Measurements from ENCODE around the gene NOL12. TPM values are rescaled to one million over a fixed set of nuclear protein-coding genes. Genes with fewer than 3 reads are reported as not detected.
"Not testable (repeated sequence)": the region's sequence is repeated elsewhere in the genome, so short reads cannot be mapped to it uniquely, and the experiment has no call there.

Gene NOL12
- total RNA-seq, 4 donors from 2014 or later: 9.1 to 18.4 (median 14.5) TPM

DNA sequence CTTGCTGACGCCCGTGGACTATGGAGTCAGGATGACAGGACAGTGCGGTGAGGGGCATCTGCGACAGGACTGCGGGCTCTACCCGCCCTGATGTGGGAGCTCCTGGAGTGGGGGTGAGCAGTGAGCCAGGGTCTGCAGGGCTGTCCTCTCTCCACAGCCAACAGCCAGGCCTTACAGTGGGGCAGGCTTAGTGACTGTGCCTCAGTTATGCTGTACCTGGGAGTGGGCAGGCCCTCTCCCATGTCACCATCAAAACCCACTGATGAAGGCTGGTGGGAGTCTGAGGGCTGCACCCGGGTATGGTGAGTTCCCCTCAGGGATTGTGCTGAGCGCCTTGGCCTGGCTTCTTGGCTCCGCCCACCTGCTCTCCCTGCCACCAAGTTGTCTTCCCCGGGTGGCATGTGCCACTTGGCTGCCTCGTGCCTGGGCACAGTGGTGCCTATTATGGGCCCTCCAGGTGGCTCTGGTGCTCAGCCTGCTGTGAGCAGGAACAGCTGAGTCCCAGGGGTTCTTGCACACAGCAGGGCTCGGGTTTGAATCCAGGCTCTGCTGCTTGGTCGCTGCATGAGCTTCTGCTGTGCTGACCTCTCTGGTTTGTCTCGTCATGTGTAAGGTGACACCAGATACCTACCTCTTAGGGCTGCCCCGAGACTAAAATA is 6.6 kb downstream of the NOL12 start:
- DNase-seq (ENCODE audit: extremely low spot score): no peak
- Histone ChIP-seq H3K4me1 (peaks cover 13 to 34% (median 21%) of the 10 kb centered on the region in 4 donors), H3K9me3 (no peaks in the 10 kb centered on the region), H3K27me3 (no peaks in the 10 kb centered on the region), H3K27ac (replicated peaks in 1 of 4) (no peak overlapping the region), H3K4me3 (no peak overlapping the region), H3K36me3 (peaks cover 34 to 70% (median 63%) of the 10 kb centered on the region in 4 donors)
- no peak for TF ChIP-seq POLR2AphosphoS5 (IDR thresholded peaks at IDR 0.05)
- no peak for TF ChIP-seq EP300 (IDR thresholded peaks at IDR 0.05)
- no peak for TF ChIP-seq POLR2A (IDR thresholded peaks at IDR 0.05; ENCODE audit: low read depth)
- TF ChIP-seq, protein P1, sequence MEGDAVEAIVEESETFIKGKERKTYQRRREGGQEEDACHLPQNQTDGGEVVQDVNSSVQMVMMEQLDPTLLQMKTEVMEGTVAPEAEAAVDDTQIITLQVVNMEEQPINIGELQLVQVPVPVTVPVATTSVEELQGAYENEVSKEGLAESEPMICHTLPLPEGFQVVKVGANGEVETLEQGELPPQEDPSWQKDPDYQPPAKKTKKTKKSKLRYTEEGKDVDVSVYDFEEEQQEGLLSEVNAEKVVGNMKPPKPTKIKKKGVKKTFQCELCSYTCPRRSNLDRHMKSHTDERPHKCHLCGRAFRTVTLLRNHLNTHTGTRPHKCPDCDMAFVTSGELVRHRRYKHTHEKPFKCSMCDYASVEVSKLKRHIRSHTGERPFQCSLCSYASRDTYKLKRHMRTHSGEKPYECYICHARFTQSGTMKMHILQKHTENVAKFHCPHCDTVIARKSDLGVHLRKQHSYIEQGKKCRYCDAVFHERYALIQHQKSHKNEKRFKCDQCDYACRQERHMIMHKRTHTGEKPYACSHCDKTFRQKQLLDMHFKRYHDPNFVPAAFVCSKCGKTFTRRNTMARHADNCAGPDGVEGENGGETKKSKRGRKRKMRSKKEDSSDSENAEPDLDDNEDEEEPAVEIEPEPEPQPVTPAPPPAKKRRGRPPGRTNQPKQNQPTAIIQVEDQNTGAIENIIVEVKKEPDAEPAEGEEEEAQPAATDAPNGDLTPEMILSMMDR (IDR thresholded peaks at IDR 0.05): no peak
- intact Hi-C loops (cut with DNase I): no loop called here
- 92% methylated on average over 13 of the region's 15 CpGs for WGBS

DNA sequence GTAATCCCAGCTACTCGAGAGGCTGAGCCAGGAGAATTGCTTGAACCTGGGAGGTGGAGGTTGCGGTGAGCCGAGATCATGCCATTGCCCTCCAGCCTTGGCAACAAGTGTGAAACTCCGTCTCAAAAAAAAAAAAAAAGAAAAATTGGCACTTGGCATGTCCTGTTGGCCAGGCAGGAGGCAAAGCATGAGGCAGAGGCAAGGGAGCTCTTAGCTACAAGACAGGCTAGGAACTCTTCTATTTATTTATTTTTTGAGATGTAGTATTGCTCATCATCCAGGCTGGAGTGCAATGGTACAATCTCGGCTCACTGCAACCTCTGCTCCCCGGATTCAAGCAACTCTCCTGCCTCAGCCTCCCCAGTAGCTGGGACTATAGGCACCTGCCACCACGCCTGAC is 8.0 kb downstream of the NOL12 start:
- DNase-seq (ENCODE audit: extremely low spot score); H3K4me3 ChIP-seq; intact Hi-C loops (cut with DNase I); H3K9me3 ChIP-seq; H3K27me3 ChIP-seq; H3K27ac ChIP-seq (replicated peaks in 1 of 4): not testable (repeated sequence)
- Histone ChIP-seq H3K36me3 (peaks cover 28 to 57% (median 50%) of the 10 kb centered on the region in 4 donors), H3K4me1 (peaks cover 11 to 24% (median 17%) of the 10 kb centered on the region in 4 donors)
- WGBS: 87% methylated on average over 7 of the region's 7 CpGs

DNA sequence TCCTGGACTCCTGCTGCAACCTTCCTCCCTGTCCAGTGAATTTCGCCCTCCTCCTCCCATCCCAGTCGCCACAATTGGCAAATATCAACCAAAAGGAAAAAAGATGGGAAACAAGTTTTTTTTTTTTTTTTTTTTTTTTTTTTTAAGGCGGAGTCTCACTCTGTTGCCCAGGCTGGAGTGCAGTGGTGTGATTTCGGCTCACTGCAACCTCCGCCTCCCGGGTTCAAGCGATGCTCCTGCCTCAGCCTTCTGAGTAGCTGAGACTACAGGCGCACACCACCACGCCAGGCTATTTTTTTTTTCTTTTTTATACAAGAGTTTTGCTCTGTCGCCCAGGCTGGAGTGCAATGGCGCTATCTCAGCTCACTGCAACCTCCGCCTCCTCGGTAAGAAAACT is 10.1 kb downstream of the NOL12 start:
- H3K27ac ChIP-seq (replicated peaks in 1 of 4); intact Hi-C loops (cut with DNase I); H3K9me3 ChIP-seq; DNase-seq (ENCODE audit: extremely low spot score); H3K27me3 ChIP-seq: not testable (repeated sequence)
- 40% methylated on average over 13 of the region's 13 CpGs for WGBS
- Histone ChIP-seq H3K4me3 (peak overlapping the region; percentile 32 to 44 (median 37)), H3K36me3 (peaks cover 16 to 36% (median 31%) of the 10 kb centered on the region in 4 donors), H3K4me1 (peaks cover 11 to 20% (median 17%) of the 10 kb centered on the region in 4 donors)

DNA sequence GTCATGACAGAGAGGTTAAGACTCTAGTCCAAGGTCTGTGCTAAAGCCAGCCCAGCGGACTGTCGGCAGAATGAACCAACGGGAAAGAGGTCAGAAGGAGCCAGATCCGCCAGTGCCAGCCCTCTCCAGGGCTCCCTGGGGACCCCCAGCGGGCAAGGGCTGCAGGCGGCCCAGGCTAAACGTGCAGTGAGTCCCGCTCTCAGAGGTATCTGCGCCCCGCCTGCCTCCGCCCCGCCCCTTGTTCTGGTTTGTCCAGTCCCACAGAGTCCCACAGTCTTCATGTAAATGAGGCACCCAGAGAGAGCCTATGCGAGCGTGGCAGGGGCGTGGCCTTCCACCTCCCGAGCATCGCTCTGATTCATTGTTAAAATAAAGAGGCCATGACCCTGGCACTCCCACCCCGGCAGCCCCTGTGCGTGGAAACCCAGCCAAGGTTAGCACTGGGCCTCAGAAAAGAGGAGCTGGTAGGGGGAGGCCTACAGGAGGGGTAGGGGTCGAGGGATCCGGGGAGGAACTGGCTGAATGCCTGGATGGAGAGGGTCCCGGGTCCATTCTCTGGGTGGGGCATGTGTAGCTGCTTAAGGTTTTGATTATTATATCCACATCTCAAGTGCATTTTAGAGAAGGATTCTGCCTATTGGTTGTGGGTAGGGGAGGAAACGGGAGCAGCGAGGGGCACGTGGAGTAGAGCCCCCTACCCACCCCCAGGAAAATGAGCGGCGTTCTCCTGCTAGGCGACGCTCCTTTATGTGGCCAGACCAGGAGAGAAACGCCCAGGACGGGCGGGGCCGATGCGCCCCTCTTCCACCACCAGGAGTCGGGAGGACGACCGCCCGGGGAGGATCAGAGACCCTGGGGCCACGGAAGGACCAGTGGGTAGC is 10.8 kb downstream of the NOL12 start, which contains the start of gene TRIOBP:
Gene TRIOBP (plus strand): TSS at position 392 of the 881 bp plus-strand sequence. CDS start 4,318 bp downstream, outside the sequence.
- Histone ChIP-seq H3K36me3 (peaks cover 9 to 29% (median 25%) of the 10 kb centered on the region in 4 donors), H3K9me3 (no peaks in the 10 kb centered on the region), H3K27me3 (no peaks in the 10 kb centered on the region), H3K27ac (replicated peaks in 1 of 4) (peak within 1 kb of the TSS in 2 of 4 donors; percentile 10 to 34), H3K4me3 (peak within 1 kb of the TSS; percentile 32 to 44 (median 37)), H3K4me1 (peaks cover 11 to 20% (median 17%) of the 10 kb centered on the region in 4 donors)
- intact Hi-C loops (cut with DNase I): no loop called here
- TF ChIP-seq POLR2A (IDR thresholded peaks at IDR 0.05; ENCODE audit: low read depth) (no peak), POLR2AphosphoS5 (IDR thresholded peaks at IDR 0.05) (peak; percentile 24 to 46), EP300 (IDR thresholded peaks at IDR 0.05) (no peak)
- TF ChIP-seq, protein P1 (IDR thresholded peaks at IDR 0.05): peak; percentile 23 to 52 (median 41)
- peak; percentile 98 for DNase-seq (ENCODE audit: extremely low spot score)
- 19% methylated on average over 29 of the region's 39 CpGs for WGBS

DNA sequence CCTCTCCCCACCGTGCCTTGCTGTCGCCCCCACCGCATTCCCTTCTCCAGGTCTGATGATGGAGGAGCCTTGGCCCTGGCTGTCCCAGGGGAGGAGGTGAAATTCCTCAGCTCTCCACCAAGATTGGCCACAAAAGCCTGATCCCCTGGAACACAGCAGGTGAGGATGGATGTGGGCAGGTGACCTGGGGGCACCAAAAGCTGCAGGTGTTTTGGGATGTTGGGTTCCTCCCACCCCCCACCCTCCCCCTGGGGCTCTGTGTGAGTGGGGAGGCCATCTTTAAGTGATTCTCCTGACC is 11.3 kb downstream of the NOL12 start:
- 66% methylated on average over 3 of the region's 3 CpGs for WGBS
- no peak for DNase-seq (ENCODE audit: extremely low spot score)
- Histone ChIP-seq H3K9me3 (no peaks in the 10 kb centered on the region), H3K27ac (replicated peaks in 1 of 4) (peak overlapping the region in 1 of 4 donors; percentile 10), H3K4me3 (no peak overlapping the region), H3K27me3 (no peaks in the 10 kb centered on the region), H3K4me1 (peaks cover 11 to 20% (median 17%) of the 10 kb centered on the region in 4 donors), H3K36me3 (peaks cover 6 to 23% (median 19%) of the 10 kb centered on the region in 4 donors)
- intact Hi-C loops (cut with DNase I): no loop called here
- TF ChIP-seq POLR2A (IDR thresholded peaks at IDR 0.05; ENCODE audit: low read depth) (no peak), EP300 (IDR thresholded peaks at IDR 0.05) (no peak), POLR2AphosphoS5 (IDR thresholded peaks at IDR 0.05) (no peak)
- TF ChIP-seq, protein P1 (IDR thresholded peaks at IDR 0.05): no peak

Measured in esophagus muscularis mucosa (tissue), 4 donors.